Measurements from ENCODE around the gene WEE1.

WEE1 gene

GRCh38 chr11:9605742-9606141 is 32.3 kb downstream of the WEE1 start:
- in situ Hi-C loops (cut with HindIII; ENCODE audit: low sequenced_read_pairs) = no loop called here
- no peak for DNase-seq (ENCODE audit: low read depth, low spot score)
- no peak for TF ChIP-seq CTCF (IDR thresholded peaks at IDR 0.05; ENCODE audit: low read depth, low read length)
- H3K4me3 ChIP-seq (ENCODE audit: low read depth, low read length) = no peak overlapping the region

GRCh38 chr11:9606809-9607510 is 33.5 kb downstream of the WEE1 start:
- DNase-seq (ENCODE audit: low read depth, low spot score) = no peak
- in situ Hi-C loops (cut with HindIII; ENCODE audit: low sequenced_read_pairs) = no loop called here
- H3K4me3 ChIP-seq (ENCODE audit: low read depth, low read length) = no peak overlapping the region
- no peak for TF ChIP-seq CTCF (IDR thresholded peaks at IDR 0.05; ENCODE audit: low read depth, low read length)

- DNase-seq (ENCODE audit: low read depth, low spot score) = no peak
- in situ Hi-C loops (cut with HindIII; ENCODE audit: low sequenced_read_pairs) = no loop called here
- no peak for TF ChIP-seq CTCF (IDR thresholded peaks at IDR 0.05; ENCODE audit: low read depth, low read length)
- H3K4me3 ChIP-seq (ENCODE audit: low read depth, low read length) = no peak overlapping the region
These were observed 34.0 kb downstream of the WEE1 start for GRCh38 chr11:9607511-9607899.

- no peak for DNase-seq (ENCODE audit: low read depth, low spot score)
- TF ChIP-seq CTCF (IDR thresholded peaks at IDR 0.05; ENCODE audit: low read depth, low read length) = no peak
- in situ Hi-C loops (cut with HindIII; ENCODE audit: low sequenced_read_pairs) = no loop called here
- H3K4me3 ChIP-seq (ENCODE audit: low read depth, low read length) = no peak overlapping the region
These were observed 35.7 kb downstream of the WEE1 start for GRCh38 chr11:9609002-9609759.

GRCh38 chr11:9609841-9610240 is 36.4 kb downstream of the WEE1 start:
- H3K4me3 ChIP-seq (ENCODE audit: low read depth, low read length) = no peak overlapping the region
- DNase-seq (ENCODE audit: low read depth, low spot score) = no peak
- TF ChIP-seq CTCF (IDR thresholded peaks at IDR 0.05; ENCODE audit: low read depth, low read length) = no peak
- in situ Hi-C loops (cut with HindIII; ENCODE audit: low sequenced_read_pairs) = no loop called here

GRCh38 chr11:9613118-9613829 is 39.8 kb downstream of the WEE1 start:
- in situ Hi-C loops (cut with HindIII; ENCODE audit: low sequenced_read_pairs) = no loop called here

More at GRCh38 chr11:9613118-9613829, 39.8 kb downstream of the WEE1 start:
- TF ChIP-seq CTCF (IDR thresholded peaks at IDR 0.05; ENCODE audit: low read depth, low read length) = peak; percentile 96
- peak; percentile 97 for DNase-seq (ENCODE audit: low read depth, low spot score)
- H3K4me3 ChIP-seq (ENCODE audit: low read depth, low read length) = peak overlapping the region; percentile 28

All from astrocyte of the spinal cord (primary cell).